Spinal cord (tissue), 10 donors: Measurements from ENCODE around the gene PLCL1. TPM values are rescaled to one million over a fixed set of nuclear protein-coding genes. Genes with fewer than 3 reads are reported as not detected.
A peak's percentile ranks its signal among the peaks of the same experiment; 100 is the strongest.

Source experiments
- DNase-seq, 6 donors: peaks; one replicate each; pipeline versions ENCODE4 v3.0.0 to v3.0.0-alpha.2; 2013 to 2015; ENCODE audit warnings: low spot score in 6 of 6, low read depth in 4 of 6
- H3K27ac ChIP-seq: one replicate; pipeline ENCODE4 v1.5.1; 2013; ENCODE audit warnings: low read depth, low read length, control low read depth
- H3K27me3 ChIP-seq: one replicate; pipeline ENCODE4 v1.6.1; 2013; ENCODE audit warnings: low read length; ENCODE audit not compliant: control insufficient read depth, insufficient read depth
- H3K36me3 ChIP-seq: one replicate; pipeline ENCODE4 v1.6.1; 2013; ENCODE audit warnings: low read length; ENCODE audit not compliant: control insufficient read depth, insufficient read depth
- H3K4me1 ChIP-seq: one replicate; pipeline ENCODE4 v1.6.1; 2013; ENCODE audit warnings: low read length; ENCODE audit not compliant: control insufficient read depth, insufficient read depth
- H3K4me3 ChIP-seq: one replicate; pipeline ENCODE4 v1.5.1; 2013; ENCODE audit warnings: low read depth, low read length, control low read depth
- H3K9me3 ChIP-seq: one replicate; pipeline ENCODE4 v1.6.1; 2013; ENCODE audit warnings: low read length; ENCODE audit not compliant: control insufficient read depth, insufficient read depth
- WGBS: methylation state at CpG from one replicate; pipeline ENCODE4 v1.1.5; 2013; ENCODE audit warnings: missing lambda C conversion rate; ENCODE audit not compliant: insufficient coverage; 5-methylcytosine and 5-hydroxymethylcytosine counted together
- polyA plus RNA-seq, 2 donors: library from polyadenylated mRNA; unstranded; fragments of 120-200 nt; gene quantifications; one replicate each; pipeline ENCODE4 v1.2.1, GENCODE V29; 2013; ENCODE audit not compliant: insufficient read length in 2 of 2
- total RNA-seq, 2 donors: library from RNA; depleted of rRNA in 1 of 2; stranded (reverse); fragments of 120-200 nt in 1 of 2; fragments of >200 nt in 1 of 2; gene quantifications; one replicate each; pipeline versions ENCODE4 v1.2.3 to v1.2.4, GENCODE V29; 2013 to 2014
- donor health status: healthy.

The PLCL1 gene
- total and polyA plus RNA-seq, 4 donors: 9.5 to 22.0 (median 13.5) TPM

DNA sequence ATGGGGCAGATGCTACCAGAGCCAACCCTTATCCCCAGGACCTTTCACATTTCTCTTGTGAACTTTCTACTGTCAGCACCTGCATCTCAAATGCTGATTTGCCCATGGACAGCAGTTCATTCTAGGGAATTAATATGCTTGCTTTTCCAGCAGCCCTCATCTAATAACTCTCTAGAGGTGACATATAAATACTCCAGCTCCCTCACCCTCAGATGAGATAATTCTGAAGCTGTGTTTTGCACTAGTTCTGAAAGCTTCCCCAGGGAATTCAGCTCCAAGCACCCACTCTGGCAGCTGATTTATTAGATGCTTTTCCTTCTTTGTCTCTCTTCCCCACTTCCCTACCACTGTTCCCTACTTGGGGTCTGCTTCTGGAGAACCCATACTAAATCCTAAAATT, 62.1 kb downstream of the PLCL1 start:
- H3K27me3 ChIP-seq: no peaks in the 10 kb centered on the region
- no peak overlapping the region for H3K4me3 ChIP-seq
- H3K27ac ChIP-seq: no peak overlapping the region
- DNase-seq: no peak
- no peaks in the 10 kb centered on the region for H3K36me3 ChIP-seq
- no peaks in the 10 kb centered on the region for H3K9me3 ChIP-seq
- no peaks in the 10 kb centered on the region for H3K4me1 ChIP-seq

- Histone ChIP-seq H3K36me3 (no peaks in the 10 kb centered on the region), H3K27ac (no peak overlapping the region), H3K4me1 (no peaks in the 10 kb centered on the region), H3K9me3 (no peaks in the 10 kb centered on the region), H3K27me3 (no peaks in the 10 kb centered on the region), H3K4me3 (no peak overlapping the region)
- DNase-seq: peak in 1 of 6 donors; percentile 17
- no CpG with 5 or more reads among the region's 2 CpGs for WGBS
Observed at GRCh38 chr2:197867033-197867432, 62.6 kb downstream of the PLCL1 start.

- DNase-seq: no peak
- no peak overlapping the region for H3K27ac ChIP-seq
- H3K4me1 ChIP-seq: no peaks in the 10 kb centered on the region
- H3K9me3 ChIP-seq: no peaks in the 10 kb centered on the region
- H3K36me3 ChIP-seq: no peaks in the 10 kb centered on the region
- no peaks in the 10 kb centered on the region for H3K27me3 ChIP-seq
- WGBS: 72% methylated on average over 2 of the region's 3 CpGs
- no peak overlapping the region for H3K4me3 ChIP-seq
Observed at GRCh38 chr2:197867624-197868023, 63.2 kb downstream of the PLCL1 start.

DNA sequence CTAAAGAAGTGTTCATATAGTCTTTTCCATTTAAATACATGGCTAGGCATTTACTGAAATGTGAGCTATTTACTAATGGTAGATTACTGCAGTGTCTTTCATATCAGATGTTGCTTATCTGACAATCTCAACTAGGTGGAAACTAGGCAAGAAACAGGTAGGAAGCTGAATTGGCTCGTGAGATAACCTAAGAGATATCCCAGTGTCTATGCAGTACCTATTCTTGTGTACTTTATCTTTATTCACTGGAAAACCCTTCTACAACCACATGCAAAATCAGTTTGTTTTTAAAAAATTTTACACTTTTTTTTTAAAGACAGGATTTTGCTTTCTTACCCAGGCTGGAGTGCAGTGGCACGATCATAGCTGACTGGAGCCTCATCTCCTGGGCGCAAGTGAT, 63.8 kb downstream of the PLCL1 start:
- no peaks in the 10 kb centered on the region for H3K36me3 ChIP-seq
- peaks cover 2% of the 10 kb centered on the region for H3K4me1 ChIP-seq
- WGBS: 100% methylated on average over 1 of the region's 3 CpGs
- H3K27me3 ChIP-seq: no peaks in the 10 kb centered on the region
- H3K27ac ChIP-seq: no peak overlapping the region
- no peaks in the 10 kb centered on the region for H3K9me3 ChIP-seq
- no peak overlapping the region for H3K4me3 ChIP-seq
- no peak for DNase-seq

DNA sequence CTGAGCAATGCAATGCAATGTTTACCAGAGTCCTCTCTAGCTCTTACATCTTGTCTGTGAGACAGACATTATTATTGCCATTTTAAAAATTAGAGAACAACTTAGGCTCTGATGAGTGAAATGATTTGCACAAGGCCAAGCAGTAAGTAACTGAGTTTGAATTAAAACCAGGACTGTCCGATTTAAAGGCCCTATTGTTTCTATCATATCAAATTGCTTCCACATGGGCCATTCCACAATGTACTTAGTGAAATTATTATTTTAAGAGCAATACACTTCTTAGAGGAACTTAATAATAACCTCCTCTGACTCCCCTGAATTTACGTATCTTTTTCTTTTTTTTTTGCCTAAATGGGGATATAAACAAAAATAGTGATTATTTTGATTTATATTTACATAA, 64.6 kb downstream of the PLCL1 start:
- WGBS: no CpG with 5 or more reads among the region's 2 CpGs
- H3K9me3 ChIP-seq: no peaks in the 10 kb centered on the region
- no peak overlapping the region for H3K4me3 ChIP-seq
- no peaks in the 10 kb centered on the region for H3K27me3 ChIP-seq
- H3K36me3 ChIP-seq: no peaks in the 10 kb centered on the region
- peaks cover 5% of the 10 kb centered on the region for H3K4me1 ChIP-seq
- DNase-seq: no peak
- H3K27ac ChIP-seq: no peak overlapping the region

GRCh38 chr2:197869501-197870111, 65.2 kb downstream of the PLCL1 start:
- Histone ChIP-seq H3K36me3 (no peaks in the 10 kb centered on the region), H3K4me3 (no peak overlapping the region), H3K4me1 (peaks cover 5% of the 10 kb centered on the region), H3K27me3 (no peaks in the 10 kb centered on the region), H3K27ac (no peak overlapping the region), H3K9me3 (no peaks in the 10 kb centered on the region)
- WGBS: 40% methylated on average over 1 of the region's 8 CpGs
- no peak for DNase-seq

- H3K4me3 ChIP-seq: no peak overlapping the region
- no peaks in the 10 kb centered on the region for H3K9me3 ChIP-seq
- no CpG with 5 or more reads among the region's 2 CpGs for WGBS
- H3K36me3 ChIP-seq: no peaks in the 10 kb centered on the region
- no peaks in the 10 kb centered on the region for H3K27me3 ChIP-seq
- no peak overlapping the region for H3K27ac ChIP-seq
- no peak for DNase-seq
- peaks cover 5% of the 10 kb centered on the region for H3K4me1 ChIP-seq
Observed at GRCh38 chr2:197870137-197870536, 65.7 kb downstream of the PLCL1 start.

DNA sequence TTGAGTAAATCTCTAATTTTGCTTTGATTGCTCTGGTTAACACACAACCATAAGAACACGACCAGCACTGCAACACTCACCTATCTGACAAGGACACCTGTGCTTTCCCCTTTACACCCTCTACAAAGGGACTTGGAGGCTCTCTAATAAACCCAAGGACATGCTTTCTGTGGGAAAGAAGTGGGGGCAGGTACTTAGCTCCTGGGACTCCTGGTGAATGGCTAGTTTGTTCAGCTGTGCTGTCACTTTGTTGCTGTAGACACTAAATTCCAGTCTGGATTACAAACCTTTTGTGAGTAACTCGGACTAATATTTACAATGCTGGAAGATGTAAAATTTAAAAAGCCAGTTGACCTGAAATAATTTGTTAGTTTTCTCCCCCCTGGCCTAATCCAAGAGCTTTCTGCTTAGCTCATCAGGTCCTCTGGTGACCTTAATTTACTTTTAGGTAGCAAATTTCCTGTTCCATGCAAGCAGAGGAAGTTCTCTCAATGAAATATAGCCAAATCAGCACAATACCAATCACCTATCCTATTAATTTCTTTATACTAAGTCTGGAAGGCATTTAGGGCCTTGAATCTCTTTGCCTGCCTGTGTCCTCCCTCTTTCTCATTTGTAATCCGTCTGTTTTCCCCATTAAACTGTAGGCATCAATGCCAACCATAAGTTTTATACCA, 67.5 kb downstream of the PLCL1 start:
- H3K27ac ChIP-seq: no peak overlapping the region
- H3K9me3 ChIP-seq: no peaks in the 10 kb centered on the region
- no peak for DNase-seq
- peaks cover 5% of the 10 kb centered on the region for H3K4me1 ChIP-seq
- H3K27me3 ChIP-seq: no peaks in the 10 kb centered on the region
- 67% methylated on average over 1 of the region's 3 CpGs for whole genome bisulfite sequencing
- no peaks in the 10 kb centered on the region for H3K36me3 ChIP-seq
- no peak overlapping the region for H3K4me3 ChIP-seq

- 50% methylated on average over 2 of the region's 4 CpGs for WGBS
- Histone ChIP-seq H3K27me3 (no peaks in the 10 kb centered on the region), H3K27ac (no peak overlapping the region), H3K36me3 (no peaks in the 10 kb centered on the region), H3K4me3 (no peak overlapping the region), H3K9me3 (no peaks in the 10 kb centered on the region), H3K4me1 (peaks cover 5% of the 10 kb centered on the region)
- peak in 2 of 6 donors; percentile 26 to 82 for DNase-seq
Observed at GRCh38 chr2:197873293-197873701, 68.9 kb downstream of the PLCL1 start.

- Histone ChIP-seq H3K27me3 (no peaks in the 10 kb centered on the region), H3K27ac (no peak overlapping the region), H3K4me3 (no peak overlapping the region), H3K36me3 (no peaks in the 10 kb centered on the region), H3K4me1 (peaks cover 5% of the 10 kb centered on the region), H3K9me3 (no peaks in the 10 kb centered on the region)
- WGBS: no CpG with 5 or more reads among the region's 1 CpG
- DNase-seq: peak in 1 of 6 donors; percentile 28
Observed at GRCh38 chr2:197875763-197876162, 71.4 kb downstream of the PLCL1 start.
